ENCODE data around the gene PLXNC1.

The PLXNC1 gene

DNA sequence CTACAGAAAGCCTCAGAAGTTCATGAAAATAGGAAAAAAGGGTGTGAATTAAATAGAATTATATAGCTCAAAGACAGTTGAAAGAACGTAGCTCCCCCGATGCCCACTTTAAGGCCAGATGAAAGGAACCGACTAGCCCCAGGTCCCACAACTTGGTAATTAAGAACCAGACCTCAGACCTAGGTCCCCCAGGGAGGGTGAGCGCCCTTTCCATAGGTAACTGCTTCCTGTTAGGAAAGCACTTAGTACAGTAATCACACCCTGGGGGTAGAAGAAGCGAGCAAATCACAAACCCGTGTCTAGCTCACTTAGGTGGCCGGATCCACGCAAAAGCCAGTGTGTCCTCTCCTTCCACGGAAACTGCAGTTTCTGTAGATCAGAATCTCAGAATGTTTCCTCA is 77.1 kb downstream of the PLXNC1 start:
- no peak for TF ChIP-seq CTCF (conservative IDR thresholded peaks at IDR 0.05; ENCODE audit: low read depth, low read length)
- Histone ChIP-seq H3K27ac (no peak overlapping the region), H3K36me3 (ENCODE audit: insufficient read depth) (no peaks in the 10 kb centered on the region), H3K79me2 (ENCODE audit: insufficient read depth, low read depth) (no peaks in the 10 kb centered on the region), H3K4me1 (ENCODE audit: low read depth, poor library complexity, severe bottlenecking) (no peaks in the 10 kb centered on the region), H3K4me2 (no peak overlapping the region), H3K4me3 (IDR thresholded peaks at IDR 0.05; ENCODE audit: insufficient read depth, low read depth, low read length) (no peak overlapping the region), H3K27me3 (ENCODE audit: insufficient read depth, low read depth) (no peaks in the 10 kb centered on the region), H4K20me1 (ENCODE audit: insufficient read depth) (no peaks in the 10 kb centered on the region), H2AFZ (ENCODE audit: low read depth) (no peak overlapping the region), H3K9ac (no peak overlapping the region)

- Histone ChIP-seq H4K20me1 (ENCODE audit: insufficient read depth) (no peaks in the 10 kb centered on the region), H3K9ac (no peak overlapping the region), H3K4me1 (ENCODE audit: low read depth, poor library complexity, severe bottlenecking) (no peaks in the 10 kb centered on the region), H3K4me2 (no peak overlapping the region), H3K27ac (no peak overlapping the region), H3K4me3 (IDR thresholded peaks at IDR 0.05; ENCODE audit: insufficient read depth, low read depth, low read length) (no peak overlapping the region), H2AFZ (ENCODE audit: low read depth) (no peak overlapping the region), H3K79me2 (ENCODE audit: insufficient read depth, low read depth) (no peaks in the 10 kb centered on the region), H3K27me3 (ENCODE audit: insufficient read depth, low read depth) (no peaks in the 10 kb centered on the region), H3K36me3 (ENCODE audit: insufficient read depth) (no peaks in the 10 kb centered on the region)
- TF ChIP-seq CTCF (conservative IDR thresholded peaks at IDR 0.05; ENCODE audit: low read depth, low read length), result no peak
Measured at GRCh38 chr12:94225947-94226630, 77.7 kb downstream of the PLXNC1 start.

GRCh38 chr12:94227066-94227465 is 78.7 kb downstream of the PLXNC1 start:
- TF ChIP-seq CTCF (conservative IDR thresholded peaks at IDR 0.05; ENCODE audit: low read depth, low read length), result no peak
- Histone ChIP-seq H3K79me2 (ENCODE audit: insufficient read depth, low read depth) (no peaks in the 10 kb centered on the region), H3K4me1 (ENCODE audit: low read depth, poor library complexity, severe bottlenecking) (no peaks in the 10 kb centered on the region), H3K27me3 (ENCODE audit: insufficient read depth, low read depth) (no peaks in the 10 kb centered on the region), H3K9ac (no peak overlapping the region), H3K27ac (no peak overlapping the region), H3K36me3 (ENCODE audit: insufficient read depth) (no peaks in the 10 kb centered on the region), H3K4me2 (no peak overlapping the region), H3K4me3 (IDR thresholded peaks at IDR 0.05; ENCODE audit: insufficient read depth, low read depth, low read length) (no peak overlapping the region), H4K20me1 (ENCODE audit: insufficient read depth) (no peaks in the 10 kb centered on the region), H2AFZ (ENCODE audit: low read depth) (no peak overlapping the region)

DNA sequence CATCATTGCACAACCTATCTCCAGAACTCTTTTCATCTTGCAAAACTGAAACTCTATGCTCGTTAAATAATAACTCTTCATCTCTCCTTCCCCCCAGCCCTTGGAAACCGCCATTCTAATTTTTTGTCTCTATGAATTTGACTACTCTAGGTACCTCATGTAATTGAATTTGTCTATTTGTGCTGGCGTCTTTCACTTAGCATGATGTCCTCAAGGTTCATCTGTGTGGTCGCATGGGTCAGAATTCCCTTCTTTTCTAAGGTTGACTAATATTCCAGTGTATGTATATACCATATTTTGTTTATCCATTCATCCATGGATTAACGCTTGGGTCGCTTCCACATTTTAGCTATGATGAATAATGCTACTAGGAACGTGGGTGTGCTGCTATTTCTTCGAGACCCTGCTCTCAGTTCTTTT is 80.1 kb downstream of the PLXNC1 start:
- no peaks in the 10 kb centered on the region for H3K79me2 ChIP-seq (ENCODE audit: insufficient read depth, low read depth)
- no peak overlapping the region for H3K4me2 ChIP-seq
- H3K4me3 ChIP-seq (IDR thresholded peaks at IDR 0.05; ENCODE audit: insufficient read depth, low read depth, low read length), result no peak overlapping the region
- no peak overlapping the region for H3K9ac ChIP-seq
- H2AFZ ChIP-seq (ENCODE audit: low read depth), result no peak overlapping the region
- no peaks in the 10 kb centered on the region for H3K27me3 ChIP-seq (ENCODE audit: insufficient read depth, low read depth)
- TF ChIP-seq CTCF (conservative IDR thresholded peaks at IDR 0.05; ENCODE audit: low read depth, low read length), result no peak
- H3K27ac ChIP-seq, result no peak overlapping the region
- H3K4me1 ChIP-seq (ENCODE audit: low read depth, poor library complexity, severe bottlenecking), result no peaks in the 10 kb centered on the region
- no peaks in the 10 kb centered on the region for H4K20me1 ChIP-seq (ENCODE audit: insufficient read depth)
- H3K36me3 ChIP-seq (ENCODE audit: insufficient read depth), result no peaks in the 10 kb centered on the region
